Measurements from ENCODE around the gene CIC.

Gene CIC

GRCh38 chr19:42293540-42293939 lies 24.5 kb downstream of the CIC start:
- DNase-seq = no peak
- Histone ChIP-seq H3K4me3 (ENCODE audit: low read length) (no peak overlapping the region), H3K9me3 (replicated peaks; ENCODE audit: insufficient read depth, low read length) (no peaks in the 10 kb centered on the region), H3K9ac (ENCODE audit: low read length) (no peak overlapping the region), H3K4me1 (ENCODE audit: low read length) (no peaks in the 10 kb centered on the region), H2AFZ (ENCODE audit: low read length) (no peak overlapping the region), H3K36me3 (replicated peaks; ENCODE audit: insufficient read depth, low read length) (no peaks in the 10 kb centered on the region), H3K27ac (ENCODE audit: low read length) (no peak overlapping the region), H3K9me2 (replicated peaks; ENCODE audit: insufficient read depth, low read length) (no peaks in the 10 kb centered on the region), H3F3A (ENCODE audit: insufficient read depth, low read length) (no peaks in the 10 kb centered on the region), H3K27me3 (replicated peaks; ENCODE audit: insufficient read depth, low read length) (no peaks in the 10 kb centered on the region), H4K20me1 (ENCODE audit: insufficient read depth, low read length) (no peaks in the 10 kb centered on the region), H3K79me2 (ENCODE audit: low read length) (no peaks in the 10 kb centered on the region), H3K4me2 (ENCODE audit: low read depth, low read length) (no peak overlapping the region)
- TF ChIP-seq CTCF (IDR thresholded peaks at IDR 0.05; ENCODE audit: low read length) (no peak), EZH2 (optimal IDR thresholded peaks at IDR 0.05; ENCODE audit: low read depth, low read length) (no peak), EZH2phosphoT487 (IDR thresholded peaks at IDR 0.05; ENCODE audit: low read length) (no peak)

- Histone ChIP-seq H3K79me2 (ENCODE audit: low read length) (no peaks in the 10 kb centered on the region), H3K4me1 (ENCODE audit: low read length) (no peaks in the 10 kb centered on the region), H3K36me3 (replicated peaks; ENCODE audit: insufficient read depth, low read length) (no peaks in the 10 kb centered on the region), H3K4me3 (ENCODE audit: low read length) (no peak overlapping the region), H3F3A (ENCODE audit: insufficient read depth, low read length) (no peaks in the 10 kb centered on the region), H4K20me1 (ENCODE audit: insufficient read depth, low read length) (no peaks in the 10 kb centered on the region), H3K9me2 (replicated peaks; ENCODE audit: insufficient read depth, low read length) (no peaks in the 10 kb centered on the region), H3K9ac (ENCODE audit: low read length) (no peak overlapping the region), H3K9me3 (replicated peaks; ENCODE audit: insufficient read depth, low read length) (no peaks in the 10 kb centered on the region), H3K27me3 (replicated peaks; ENCODE audit: insufficient read depth, low read length) (no peaks in the 10 kb centered on the region), H2AFZ (ENCODE audit: low read length) (no peak overlapping the region), H3K27ac (ENCODE audit: low read length) (no peak overlapping the region), H3K4me2 (ENCODE audit: low read depth, low read length) (no peak overlapping the region)
- no peak for DNase-seq
- TF ChIP-seq EZH2phosphoT487 (IDR thresholded peaks at IDR 0.05; ENCODE audit: low read length) (no peak), EZH2 (optimal IDR thresholded peaks at IDR 0.05; ENCODE audit: low read depth, low read length) (no peak), CTCF (IDR thresholded peaks at IDR 0.05; ENCODE audit: low read length) (no peak)
Observed at GRCh38 chr19:42293948-42294347, 24.9 kb downstream of the CIC start.

GRCh38 chr19:42294471-42295137 lies 25.6 kb downstream of the CIC start:
- Histone ChIP-seq H3K27me3 (replicated peaks; ENCODE audit: insufficient read depth, low read length) (no peaks in the 10 kb centered on the region), H4K20me1 (ENCODE audit: insufficient read depth, low read length) (no peaks in the 10 kb centered on the region), H3K4me3 (ENCODE audit: low read length) (no peak overlapping the region), H3K27ac (ENCODE audit: low read length) (no peak overlapping the region), H3K9me2 (replicated peaks; ENCODE audit: insufficient read depth, low read length) (no peaks in the 10 kb centered on the region), H3K9ac (ENCODE audit: low read length) (no peak overlapping the region), H3K79me2 (ENCODE audit: low read length) (no peaks in the 10 kb centered on the region), H3F3A (ENCODE audit: insufficient read depth, low read length) (no peaks in the 10 kb centered on the region), H3K36me3 (replicated peaks; ENCODE audit: insufficient read depth, low read length) (no peaks in the 10 kb centered on the region), H2AFZ (ENCODE audit: low read length) (no peak overlapping the region), H3K9me3 (replicated peaks; ENCODE audit: insufficient read depth, low read length) (no peaks in the 10 kb centered on the region), H3K4me2 (ENCODE audit: low read depth, low read length) (no peak overlapping the region), H3K4me1 (ENCODE audit: low read length) (no peaks in the 10 kb centered on the region)
- DNase-seq = no peak
- TF ChIP-seq EZH2phosphoT487 (IDR thresholded peaks at IDR 0.05; ENCODE audit: low read length) (no peak), CTCF (IDR thresholded peaks at IDR 0.05; ENCODE audit: low read length) (no peak), EZH2 (optimal IDR thresholded peaks at IDR 0.05; ENCODE audit: low read depth, low read length) (no peak)
